Activated naive CD4-positive, alpha-beta T cell treated with anti-CD3 and anti-CD28 coated beads, Interleukin-2, amount 10 ng/mL, durations not matched to agents 7 days and 5 days (primary cell): ENCODE results near the gene ZNF862.

Source experiments
- CTCF ChIA-PET: fragments of 350-600 bp; sonication (Branson Sonifier 250); formaldehyde crosslinking; loops from one replicate; lab custom pipeline; 2021; ENCODE audit warnings: antibody characterized with exemption; lab: Charles Lee
- DNase-seq: peaks from one replicate; pipeline ENCODE4 v3.0.0-alpha.2; 2020
- H3K27ac Mint-ChIP-seq: one replicate; pipeline ENCODE4 v1.8.0; 2021; ENCODE audit warnings: mild to moderate bottlenecking, moderate library complexity, mixed read lengths
- H3K27me3 Mint-ChIP-seq: one replicate; pipeline ENCODE4 v1.8.0; 2021; ENCODE audit warnings: mild to moderate bottlenecking, mixed read lengths
- H3K36me3 Mint-ChIP-seq: one replicate; pipeline ENCODE4 v1.8.0; 2021; ENCODE audit warnings: mixed read lengths
- H3K4me1 Mint-ChIP-seq: one replicate; pipeline ENCODE4 v1.8.0; 2021; ENCODE audit warnings: mixed read lengths
- H3K4me3 Mint-ChIP-seq: one replicate; pipeline ENCODE4 v1.8.0; 2021; ENCODE audit warnings: mild to moderate bottlenecking, moderate library complexity, mixed read lengths
- H3K9me3 Mint-ChIP-seq: one replicate; pipeline ENCODE4 v1.8.0; 2021; ENCODE audit warnings: mixed read lengths

ZNF862 gene

GRCh38 chr7:149838224-149838991 is at the start of gene ZNF862:
ZNF862 (plus strand) TSS chr7:149838375; CDS start chr7:149838612, 237 bp downstream.
- DNase-seq: peak; percentile 98
- Mint-ChIP-seq H3K27ac (peak within 1 kb of the TSS; percentile 84), H3K4me1 (peaks cover 23% of the 10 kb centered on the region), H3K9me3 (no peaks in the 10 kb centered on the region), H3K27me3 (peaks cover 15% of the 10 kb centered on the region), H3K4me3 (peak within 1 kb of the TSS; percentile 85), H3K36me3 (peaks cover 9% of the 10 kb centered on the region)
- CTCF ChIA-PET: interaction anchor here (0.7 to 2.1 kb wide), 7 partner anchors 11 to 51 kb away, joined by 3 to 10 read pairs (median 3); no protein-coding TSS in a partner anchor

- Mint-ChIP-seq H3K36me3 (no peaks in the 10 kb centered on the region), H3K27me3 (peaks cover 64% of the 10 kb centered on the region), H3K27ac (no peak overlapping the region), H3K4me3 (no peak overlapping the region), H3K4me1 (peaks cover 2% of the 10 kb centered on the region), H3K9me3 (no peaks in the 10 kb centered on the region)
- DNase-seq: no peak
- CTCF ChIA-PET: interaction anchor here (0.8 to 5.2 kb wide), 3 partner anchors 17 to 127 kb away, joined by 3 to 36 read pairs (median 5); no protein-coding TSS in a partner anchor
These were observed 49.1 kb upstream of the ZNF862 start for GRCh38 chr7:149789101-149789500.

GRCh38 chr7:149790146-149790548 is 48.0 kb upstream of the ZNF862 start:
- H3K36me3 Mint-ChIP-seq: no peaks in the 10 kb centered on the region
- peak; percentile 63 for DNase-seq
- peaks cover 2% of the 10 kb centered on the region for H3K4me1 Mint-ChIP-seq
- H3K4me3 Mint-ChIP-seq: no peak overlapping the region
- no peak overlapping the region for H3K27ac Mint-ChIP-seq
- peaks cover 68% of the 10 kb centered on the region for H3K27me3 Mint-ChIP-seq
- H3K9me3 Mint-ChIP-seq: no peaks in the 10 kb centered on the region
- CTCF ChIA-PET: interaction anchor here (0.8 to 5.2 kb wide), 5 partner anchors 9 to 128 kb away, joined by 3 to 36 read pairs (median 3); no protein-coding TSS in a partner anchor

GRCh38 chr7:149790754-149791360 is 47.3 kb upstream of the ZNF862 start:
- no peak overlapping the region for H3K27ac Mint-ChIP-seq

GRCh38 chr7:149791411-149792219 is 46.6 kb upstream of the ZNF862 start:
- Mint-ChIP-seq H3K27me3 (peaks cover 69% of the 10 kb centered on the region), H3K36me3 (no peaks in the 10 kb centered on the region), H3K4me1 (peaks cover 2% of the 10 kb centered on the region), H3K27ac (no peak overlapping the region), H3K4me3 (no peak overlapping the region), H3K9me3 (no peaks in the 10 kb centered on the region)
- CTCF ChIA-PET: interaction anchor here (1.0 to 5.2 kb wide), 3 partner anchors 15 to 129 kb away, joined by 5 to 36 read pairs (median 5); no protein-coding TSS in a partner anchor
- DNase-seq: no peak

More at GRCh38 chr7:149790754-149791360, 47.3 kb upstream of the ZNF862 start:
- no peak overlapping the region for H3K4me3 Mint-ChIP-seq
- H3K36me3 Mint-ChIP-seq: no peaks in the 10 kb centered on the region
- peaks cover 2% of the 10 kb centered on the region for H3K4me1 Mint-ChIP-seq
- H3K27me3 Mint-ChIP-seq: peaks cover 69% of the 10 kb centered on the region
- CTCF ChIA-PET: interaction anchor here (1.0 to 5.2 kb wide), 3 partner anchors 9 to 128 kb away, joined by 3 to 36 read pairs (median 5); no protein-coding TSS in a partner anchor
- no peak for DNase-seq
- H3K9me3 Mint-ChIP-seq: no peaks in the 10 kb centered on the region

- Mint-ChIP-seq H3K4me3 (no peak overlapping the region), H3K9me3 (no peaks in the 10 kb centered on the region), H3K36me3 (no peaks in the 10 kb centered on the region), H3K27ac (no peak overlapping the region), H3K4me1 (peaks cover 2% of the 10 kb centered on the region), H3K27me3 (peaks cover 69% of the 10 kb centered on the region)
- DNase-seq: no peak
- CTCF ChIA-PET: interaction anchor here (1.6 kb wide), 1 partner anchor 15 kb away, joined by 5 read pairs; no protein-coding TSS in a partner anchor
These were observed 46.0 kb upstream of the ZNF862 start for GRCh38 chr7:149792220-149792595.

GRCh38 chr7:149793261-149793660 is 44.9 kb upstream of the ZNF862 start:
- H3K4me3 Mint-ChIP-seq: no peak overlapping the region
- no peak for DNase-seq
- H3K27me3 Mint-ChIP-seq: peaks cover 58% of the 10 kb centered on the region
- peaks cover 2% of the 10 kb centered on the region for H3K4me1 Mint-ChIP-seq
- no peak overlapping the region for H3K27ac Mint-ChIP-seq
- H3K9me3 Mint-ChIP-seq: no peaks in the 10 kb centered on the region
- H3K36me3 Mint-ChIP-seq: no peaks in the 10 kb centered on the region
- CTCF ChIA-PET: interaction anchor here (1.6 kb wide), 1 partner anchor 14 kb away, joined by 5 read pairs; no protein-coding TSS in a partner anchor

- Mint-ChIP-seq H3K27ac (no peak overlapping the region), H3K4me3 (no peak overlapping the region), H3K4me1 (peaks cover 2% of the 10 kb centered on the region), H3K9me3 (no peaks in the 10 kb centered on the region), H3K27me3 (peaks cover 44% of the 10 kb centered on the region), H3K36me3 (no peaks in the 10 kb centered on the region)
- CTCF ChIA-PET: interaction anchor here (1.0 kb wide), 1 partner anchor 132 kb away, joined by 3 read pairs; no protein-coding TSS in a partner anchor
- DNase-seq: no peak
These were observed 43.5 kb upstream of the ZNF862 start for GRCh38 chr7:149794661-149795060.

GRCh38 chr7:149795126-149795525 is 43.0 kb upstream of the ZNF862 start:
- H3K4me1 Mint-ChIP-seq: peaks cover 2% of the 10 kb centered on the region
- H3K4me3 Mint-ChIP-seq: no peak overlapping the region
- no peak for DNase-seq
- H3K27ac Mint-ChIP-seq: no peak overlapping the region
- peaks cover 40% of the 10 kb centered on the region for H3K27me3 Mint-ChIP-seq
- H3K36me3 Mint-ChIP-seq: no peaks in the 10 kb centered on the region
- CTCF ChIA-PET: no interaction called here
- no peaks in the 10 kb centered on the region for H3K9me3 Mint-ChIP-seq

- DNase-seq: no peak
- Mint-ChIP-seq H3K9me3 (no peaks in the 10 kb centered on the region), H3K36me3 (no peaks in the 10 kb centered on the region), H3K4me3 (no peak overlapping the region), H3K27ac (no peak overlapping the region), H3K27me3 (peaks cover 29% of the 10 kb centered on the region), H3K4me1 (no peaks in the 10 kb centered on the region)
- CTCF ChIA-PET: interaction anchor here (1.1 kb wide), 1 partner anchor 15 kb away, joined by 3 read pairs; no protein-coding TSS in a partner anchor
These were observed 41.8 kb upstream of the ZNF862 start for GRCh38 chr7:149796287-149796860.

- no peaks in the 10 kb centered on the region for H3K36me3 Mint-ChIP-seq
- CTCF ChIA-PET: interaction anchor here (3.6 kb wide), 1 partner anchor 135 kb away, joined by 22 read pairs; no protein-coding TSS in a partner anchor
- H3K27me3 Mint-ChIP-seq: peaks cover 16% of the 10 kb centered on the region
- no peak overlapping the region for H3K4me3 Mint-ChIP-seq
- H3K27ac Mint-ChIP-seq: no peak overlapping the region
- no peak for DNase-seq
- H3K4me1 Mint-ChIP-seq: no peaks in the 10 kb centered on the region
- no peaks in the 10 kb centered on the region for H3K9me3 Mint-ChIP-seq
These were observed 40.4 kb upstream of the ZNF862 start for GRCh38 chr7:149797771-149798170.

- DNase-seq: peak; percentile 74
- H3K27me3 Mint-ChIP-seq: peaks cover 4% of the 10 kb centered on the region
These were observed 38.6 kb upstream of the ZNF862 start for GRCh38 chr7:149799397-149800168.

More at GRCh38 chr7:149799397-149800168, 38.6 kb upstream of the ZNF862 start:
- Mint-ChIP-seq H3K9me3 (no peaks in the 10 kb centered on the region), H3K27ac (no peak overlapping the region), H3K36me3 (no peaks in the 10 kb centered on the region), H3K4me1 (no peaks in the 10 kb centered on the region), H3K4me3 (no peak overlapping the region)
- CTCF ChIA-PET: interaction anchor here (0.7 to 3.6 kb wide), 8 partner anchors 9 to 137 kb away, joined by 3 to 22 read pairs (median 4); no protein-coding TSS in a partner anchor
